Mesenchymal stem cell (in vitro differentiated cells and primary cell): ENCODE measurements around the gene SYCP2L.
"Not testable (repeated sequence)": the region's sequence is repeated elsewhere in the genome, so short reads cannot be mapped to it uniquely, and the experiment has no call there.

Source experiments
- DNase-seq: peaks from one replicate; pipeline ENCODE4 v3.0.0-alpha.2; 2013
- H2AFZ ChIP-seq: one replicate; pipeline ENCODE4 v1.6.1; 2013; ENCODE audit warnings: low read depth, mild to moderate bottlenecking, control low read depth, inconsistent platforms, low read length, moderate library complexity
- H2AK5ac ChIP-seq: 2 replicates; pipeline ENCODE4 v1.6.1; 2013; ENCODE audit warnings: low read length, moderate library complexity, mild to moderate bottlenecking, inconsistent platforms; ENCODE audit not compliant: severe bottlenecking
- H2BK120ac ChIP-seq: one replicate; pipeline ENCODE4 v1.6.1; 2013; ENCODE audit warnings: low read depth, mild to moderate bottlenecking, inconsistent platforms, low read length, moderate library complexity
- H2BK12ac ChIP-seq, 2 experiments: one replicate each; pipeline ENCODE4 v1.6.1; 2013; ENCODE audit warnings: inconsistent platforms in 2 of 2, low read length in 2 of 2, mild to moderate bottlenecking in 2 of 2, moderate library complexity in 2 of 2, control low read depth in 1 of 2
- H2BK15ac ChIP-seq: one replicate; pipeline ENCODE4 v1.6.1; 2013; ENCODE audit warnings: mild to moderate bottlenecking, low read depth, inconsistent platforms; ENCODE audit not compliant: poor library complexity, severe bottlenecking
- H2BK5ac ChIP-seq: 2 replicates; pipeline ENCODE4 v1.6.1; 2013; ENCODE audit warnings: low read depth, mild to moderate bottlenecking, low read length, control low read depth, inconsistent platforms; ENCODE audit not compliant: poor library complexity, severe bottlenecking
- H3K14ac ChIP-seq, 2 experiments: one replicate each; pipeline ENCODE4 v1.6.1; 2013; ENCODE audit warnings: inconsistent platforms in 2 of 2, low read length in 2 of 2, control low read depth in 1 of 2, mild to moderate bottlenecking in 1 of 2, moderate library complexity in 1 of 2
- H3K18ac ChIP-seq, 2 experiments: one replicate each; pipeline ENCODE4 v1.6.1; 2013; ENCODE audit warnings: inconsistent platforms in 2 of 2, low read length in 2 of 2, control low read depth in 1 of 2, low read depth in 1 of 2, mild to moderate bottlenecking in 1 of 2
- H3K23ac ChIP-seq, 2 experiments: one replicate each; pipeline ENCODE4 v1.6.1; 2013; ENCODE audit warnings: inconsistent platforms in 2 of 2, low read length in 2 of 2, mild to moderate bottlenecking in 2 of 2, moderate library complexity in 2 of 2, control low read depth in 1 of 2
- H3K27ac ChIP-seq: 2 replicates; pipeline ENCODE4 v1.5.1; 2013; ENCODE audit warnings: mild to moderate bottlenecking, moderate library complexity, low read length, control low read depth, inconsistent platforms; ENCODE audit not compliant: poor library complexity, severe bottlenecking
- H3K27me3 ChIP-seq, 2 experiments: 2 replicates each; pipeline versions ENCODE4 v1.6.1 to v1.7.0; 2013; ENCODE audit warnings: low read length in 2 of 2, mild to moderate bottlenecking in 2 of 2, moderate library complexity in 2 of 2, control low read depth in 1 of 2, inconsistent platforms in 1 of 2; ENCODE audit not compliant: control insufficient read depth in 1 of 2, insufficient read depth in 1 of 2
- H3K36me3 ChIP-seq, 2 experiments: 2 replicates each; pipeline versions ENCODE4 v1.6.1 to v1.7.0; 2013; ENCODE audit warnings: low read length in 2 of 2, control low read depth in 1 of 2, inconsistent platforms in 1 of 2, low read depth in 1 of 2, mild to moderate bottlenecking in 1 of 2; ENCODE audit not compliant: insufficient read depth in 2 of 2, control insufficient read depth in 1 of 2
- H3K4ac ChIP-seq, 2 experiments: one replicate each; pipeline ENCODE4 v1.6.1; 2013; ENCODE audit warnings: inconsistent platforms in 2 of 2, low read length in 2 of 2, mild to moderate bottlenecking in 2 of 2, moderate library complexity in 2 of 2, control low read depth in 1 of 2, low read depth in 1 of 2
- H3K4me1 ChIP-seq: 2 replicates; pipeline ENCODE4 v1.6.1; 2013; ENCODE audit warnings: low read depth, low read length, control low read depth; ENCODE audit not compliant: control insufficient read depth, insufficient read depth
- H3K4me2 ChIP-seq: 2 replicates; pipeline ENCODE4 v1.6.1; 2013; ENCODE audit warnings: low read length, mild to moderate bottlenecking, inconsistent platforms; ENCODE audit not compliant: poor library complexity, severe bottlenecking
- H3K4me3 ChIP-seq, 2 experiments: 2 replicates each; pipeline versions ENCODE4 v1.5.1 to v1.7.0; 2013; ENCODE audit warnings: low read length in 2 of 2, mild to moderate bottlenecking in 2 of 2, control low read depth in 1 of 2, low read depth in 1 of 2; ENCODE audit not compliant: insufficient read depth in 1 of 2
- H3K79me1 ChIP-seq: replicated peaks from 2 replicates; pipeline ENCODE4 v1.6.1; 2013; ENCODE audit warnings: mild to moderate bottlenecking, control low read depth, low read length, inconsistent platforms; ENCODE audit not compliant: poor library complexity, severe bottlenecking
- H3K9ac ChIP-seq: 2 replicates; pipeline ENCODE4 v1.7.0; 2013; ENCODE audit warnings: mild to moderate bottlenecking, low read length, moderate library complexity
- H3K9me3 ChIP-seq: 2 replicates; pipeline ENCODE4 v1.7.0; 2013; ENCODE audit warnings: mild to moderate bottlenecking, low read length; ENCODE audit not compliant: control insufficient read depth
- H4K8ac ChIP-seq: one replicate; pipeline ENCODE4 v1.6.1; 2013; ENCODE audit warnings: inconsistent platforms, mild to moderate bottlenecking, low read length, moderate library complexity
- H4K91ac ChIP-seq: one replicate; pipeline ENCODE4 v1.6.1; 2013; ENCODE audit warnings: mild to moderate bottlenecking, low read length, inconsistent platforms
- WGBS: methylation state at CpG from one replicate; pipeline ENCODE4 v1.1.7; 2013; ENCODE audit warnings: mixed read lengths; 5-methylcytosine and 5-hydroxymethylcytosine counted together

SYCP2L gene

GRCh38 chr6:10850728-10851127 lies 36.1 kb upstream of the SYCP2L start:
- Histone ChIP-seq H2BK120ac (no peak overlapping the region), H2AK5ac (no peak overlapping the region), H3K18ac (no peak overlapping the region), H4K91ac (no peak overlapping the region), H3K27ac (no peak overlapping the region), H3K36me3 (no peaks in the 10 kb centered on the region), H3K23ac (no peak overlapping the region), H3K4me2 (no peak overlapping the region), H3K4ac (no peak overlapping the region), H4K8ac (no peak overlapping the region), H3K14ac (no peak overlapping the region), H2BK12ac (no peak overlapping the region), H2AFZ (no peak overlapping the region), H3K4me3 (no peak overlapping the region), H3K9me3 (peaks cover 5% of the 10 kb centered on the region), H3K79me1 (no peaks in the 10 kb centered on the region), H2BK5ac (no peak overlapping the region), H3K27me3 (peaks cover 0 to under 1% of the 10 kb centered on the region in 2 experiments), H2BK15ac (no peak overlapping the region), H3K4me1 (no peaks in the 10 kb centered on the region), H3K9ac (no peak overlapping the region)
- no peak for DNase-seq
- 88% methylated on average over 5 of the region's 7 CpGs for WGBS

GRCh38 chr6:10852361-10852960 lies 34.4 kb upstream of the SYCP2L start:
- Histone ChIP-seq H3K4me1 (no peaks in the 10 kb centered on the region), H3K4me2 (no peak overlapping the region), H2BK5ac (no peak overlapping the region), H3K9ac (no peak overlapping the region), H2AK5ac (no peak overlapping the region), H4K8ac (no peak overlapping the region), H3K4me3 (no peak overlapping the region), H3K9me3 (peaks cover 5% of the 10 kb centered on the region), H2AFZ (no peak overlapping the region), H3K18ac (no peak overlapping the region), H3K79me1 (no peaks in the 10 kb centered on the region), H2BK15ac (no peak overlapping the region), H2BK120ac (no peak overlapping the region), H2BK12ac (no peak overlapping the region), H3K27ac (no peak overlapping the region), H3K23ac (no peak overlapping the region), H3K14ac (no peak overlapping the region), H3K36me3 (no peaks in the 10 kb centered on the region), H3K27me3 (no peaks in the 10 kb centered on the region), H4K91ac (no peak overlapping the region), H3K4ac (no peak overlapping the region)
- DNase-seq: no peak
- WGBS: 70% methylated on average over 11 of the region's 11 CpGs

GRCh38 chr6:10853849-10854300 lies 33.0 kb upstream of the SYCP2L start:
- H2AK5ac ChIP-seq, H2BK5ac ChIP-seq, H4K91ac ChIP-seq, H3K18ac ChIP-seq, H3K14ac ChIP-seq, H3K36me3 ChIP-seq, H3K4me2 ChIP-seq, H3K4me1 ChIP-seq, H3K9ac ChIP-seq, H2BK12ac ChIP-seq, DNase-seq, H4K8ac ChIP-seq, H3K27me3 ChIP-seq, H2BK120ac ChIP-seq, H2BK15ac ChIP-seq, H2AFZ ChIP-seq, H3K27ac ChIP-seq, H3K79me1 ChIP-seq, H3K23ac ChIP-seq, H3K4me3 ChIP-seq, H3K9me3 ChIP-seq, H3K4ac ChIP-seq: not testable (repeated sequence)
- 78% methylated on average over 6 of the region's 6 CpGs for WGBS

GRCh38 chr6:10854922-10855632 lies 31.8 kb upstream of the SYCP2L start:
- H3K36me3 ChIP-seq: no peaks in the 10 kb centered on the region
- H3K9me3 ChIP-seq: peaks cover 5% of the 10 kb centered on the region
- no peak overlapping the region for H3K9ac ChIP-seq
- H2AK5ac ChIP-seq: no peak overlapping the region
- no peak overlapping the region for H3K4ac ChIP-seq
- H2BK5ac ChIP-seq: no peak overlapping the region
- no peaks in the 10 kb centered on the region for H3K4me1 ChIP-seq
- H3K79me1 ChIP-seq: no peaks in the 10 kb centered on the region
- WGBS: 75% methylated on average over 7 of the region's 7 CpGs
- H2BK120ac ChIP-seq: no peak overlapping the region
- no peak overlapping the region for H3K18ac ChIP-seq
- no peaks in the 10 kb centered on the region for H3K27me3 ChIP-seq
- no peak overlapping the region for H3K27ac ChIP-seq
- H4K8ac ChIP-seq: no peak overlapping the region
- H2BK15ac ChIP-seq: no peak overlapping the region
- H3K14ac ChIP-seq: no peak overlapping the region
- no peak overlapping the region for H2AFZ ChIP-seq
- H2BK12ac ChIP-seq: no peak overlapping the region
- no peak overlapping the region for H3K23ac ChIP-seq
- no peak overlapping the region for H3K4me3 ChIP-seq
- DNase-seq: no peak
- no peak overlapping the region for H3K4me2 ChIP-seq
- H4K91ac ChIP-seq: no peak overlapping the region
